Esophagus muscularis mucosa (tissue), 4 donors: ENCODE measurements around the gene GPSM1.

Experiments
- EP300 ChIP-seq: sonication (generic); formaldehyde crosslinking; IDR thresholded peaks from one replicate; pipeline ENCODE4 v1.6.1; 2017; ENCODE audit warnings: antibody characterized with exemption
- POLR2A ChIP-seq: fragments of 450-650 bp; IDR thresholded peaks from one replicate; pipeline ENCODE4 v1.6.1; 2017; ENCODE audit warnings: antibody characterized with exemption, moderate library complexity, mild to moderate bottlenecking, low read depth
- TF ChIP-seq, protein P1 (sequence below), 3 experiments: fragments of 200-600 bp in 2 of 3; fragments of 450-650 bp in 1 of 3; sonication (generic) in 2 of 3; IDR thresholded peaks; one replicate each; pipeline ENCODE4 v1.5.1; 2017 to 2019; ENCODE audit warnings: antibody characterized with exemption in 3 of 3, mild to moderate bottlenecking in 2 of 3, moderate library complexity in 1 of 3

DNA sequence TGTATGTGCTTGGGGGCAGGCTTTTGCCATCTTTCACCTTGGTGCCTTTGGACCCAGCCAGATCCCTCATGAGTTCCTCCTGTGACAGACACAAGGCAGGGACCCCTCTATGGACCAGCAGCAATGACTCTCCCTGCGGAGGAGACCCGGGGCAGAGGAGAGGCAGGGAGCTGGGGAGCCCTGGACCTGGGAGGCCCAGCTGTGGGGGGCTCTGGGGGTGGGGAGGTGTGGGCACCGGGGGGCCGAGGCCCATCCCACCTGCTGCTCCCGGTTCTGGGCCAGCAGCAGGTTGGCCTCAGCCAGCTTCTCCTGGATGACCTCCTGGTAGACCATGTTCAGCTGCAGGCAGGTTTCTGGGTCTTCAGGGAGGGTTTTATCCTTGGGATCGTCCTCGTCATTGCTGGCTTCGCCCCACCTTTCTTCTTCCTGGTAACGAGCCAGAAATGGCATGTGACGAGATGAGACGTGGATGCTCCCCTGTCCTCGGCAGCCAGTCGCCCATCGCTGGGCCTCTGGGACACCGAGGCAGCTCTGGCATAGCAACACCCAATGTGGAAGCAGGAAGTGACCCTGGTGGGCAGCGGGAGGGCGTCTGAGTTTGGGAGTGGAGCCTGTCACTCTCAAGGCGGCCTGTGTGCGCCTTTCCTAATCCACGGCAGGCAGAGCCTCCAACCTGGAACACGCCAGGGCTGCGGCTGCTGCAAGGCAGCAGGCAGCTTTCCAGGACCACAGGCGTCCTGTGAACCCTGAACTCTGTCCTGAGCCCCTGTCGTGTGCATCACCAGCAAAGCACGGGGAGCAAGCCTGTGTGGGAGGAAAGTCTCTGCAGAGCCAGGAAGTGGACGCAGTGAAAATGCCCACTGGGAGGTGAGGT, 68.2 kb downstream of the GPSM1 start:
- TF ChIP-seq, protein P1, sequence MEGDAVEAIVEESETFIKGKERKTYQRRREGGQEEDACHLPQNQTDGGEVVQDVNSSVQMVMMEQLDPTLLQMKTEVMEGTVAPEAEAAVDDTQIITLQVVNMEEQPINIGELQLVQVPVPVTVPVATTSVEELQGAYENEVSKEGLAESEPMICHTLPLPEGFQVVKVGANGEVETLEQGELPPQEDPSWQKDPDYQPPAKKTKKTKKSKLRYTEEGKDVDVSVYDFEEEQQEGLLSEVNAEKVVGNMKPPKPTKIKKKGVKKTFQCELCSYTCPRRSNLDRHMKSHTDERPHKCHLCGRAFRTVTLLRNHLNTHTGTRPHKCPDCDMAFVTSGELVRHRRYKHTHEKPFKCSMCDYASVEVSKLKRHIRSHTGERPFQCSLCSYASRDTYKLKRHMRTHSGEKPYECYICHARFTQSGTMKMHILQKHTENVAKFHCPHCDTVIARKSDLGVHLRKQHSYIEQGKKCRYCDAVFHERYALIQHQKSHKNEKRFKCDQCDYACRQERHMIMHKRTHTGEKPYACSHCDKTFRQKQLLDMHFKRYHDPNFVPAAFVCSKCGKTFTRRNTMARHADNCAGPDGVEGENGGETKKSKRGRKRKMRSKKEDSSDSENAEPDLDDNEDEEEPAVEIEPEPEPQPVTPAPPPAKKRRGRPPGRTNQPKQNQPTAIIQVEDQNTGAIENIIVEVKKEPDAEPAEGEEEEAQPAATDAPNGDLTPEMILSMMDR (IDR thresholded peaks at IDR 0.05) = no peak
- TF ChIP-seq POLR2A = no peak
- TF ChIP-seq EP300 = no peak
